ENCODE data around the gene NEGR1. TPM values are rescaled to one million over a fixed set of nuclear protein-coding genes. Genes with fewer than 3 reads are reported as not detected.

The NEGR1 gene
- total and polyA plus RNA-seq, 4 donors: 0.86 to 7.3 (median 2.5) TPM

GRCh38 chr1:72050551-72050950, 231.8 kb downstream of the NEGR1 start:
- H3K4me3 ChIP-seq: no peak overlapping the region

GRCh38 chr1:72037745-72038343, 244.5 kb downstream of the NEGR1 start:
- no peaks in the 10 kb centered on the region for H3K27me3 ChIP-seq (ENCODE audit: control insufficient read depth in 3 of 3, insufficient read depth in 3 of 3, low read length in 2 of 3)
- WGBS, 2 donors: 50 to 56% methylated on average over 3 of the region's 3 CpGs
- peak; percentile 77 for ATAC-seq (ENCODE audit: insufficient read depth, low FRiP score)
- H3K27ac ChIP-seq (ENCODE audit: low read depth in 1 of 2, low read length in 1 of 2): no peak overlapping the region
- TF ChIP-seq, protein P1, sequence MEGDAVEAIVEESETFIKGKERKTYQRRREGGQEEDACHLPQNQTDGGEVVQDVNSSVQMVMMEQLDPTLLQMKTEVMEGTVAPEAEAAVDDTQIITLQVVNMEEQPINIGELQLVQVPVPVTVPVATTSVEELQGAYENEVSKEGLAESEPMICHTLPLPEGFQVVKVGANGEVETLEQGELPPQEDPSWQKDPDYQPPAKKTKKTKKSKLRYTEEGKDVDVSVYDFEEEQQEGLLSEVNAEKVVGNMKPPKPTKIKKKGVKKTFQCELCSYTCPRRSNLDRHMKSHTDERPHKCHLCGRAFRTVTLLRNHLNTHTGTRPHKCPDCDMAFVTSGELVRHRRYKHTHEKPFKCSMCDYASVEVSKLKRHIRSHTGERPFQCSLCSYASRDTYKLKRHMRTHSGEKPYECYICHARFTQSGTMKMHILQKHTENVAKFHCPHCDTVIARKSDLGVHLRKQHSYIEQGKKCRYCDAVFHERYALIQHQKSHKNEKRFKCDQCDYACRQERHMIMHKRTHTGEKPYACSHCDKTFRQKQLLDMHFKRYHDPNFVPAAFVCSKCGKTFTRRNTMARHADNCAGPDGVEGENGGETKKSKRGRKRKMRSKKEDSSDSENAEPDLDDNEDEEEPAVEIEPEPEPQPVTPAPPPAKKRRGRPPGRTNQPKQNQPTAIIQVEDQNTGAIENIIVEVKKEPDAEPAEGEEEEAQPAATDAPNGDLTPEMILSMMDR (IDR thresholded peaks at IDR 0.05; ENCODE audit: control extremely low read depth, extremely low read depth): no peak
- H3K36me3 ChIP-seq (ENCODE audit: control insufficient read depth in 4 of 4, insufficient read depth in 4 of 4, low read length in 4 of 4): no peaks in the 10 kb centered on the region
- H3K4me1 ChIP-seq (ENCODE audit: control insufficient read depth in 5 of 5, insufficient read depth in 5 of 5, low read length in 5 of 5): peaks cover 0 to 7% (median 0%) of the 10 kb centered on the region in 5 donors
- peak in 2 of 3 donors; percentile 17 to 53 for DNase-seq
- no peak overlapping the region for H3K4me3 ChIP-seq
- no peak overlapping the region for H3K9ac ChIP-seq (ENCODE audit: insufficient read depth in 1 of 2, low read length in 2 of 2)
- no peaks in the 10 kb centered on the region for H3K9me3 ChIP-seq (ENCODE audit: control insufficient read depth in 4 of 4, insufficient read depth in 3 of 4, low read length in 3 of 4)

More at GRCh38 chr1:72050551-72050950, 231.8 kb downstream of the NEGR1 start:
- no peaks in the 10 kb centered on the region for H3K27me3 ChIP-seq (ENCODE audit: control insufficient read depth in 3 of 3, insufficient read depth in 3 of 3, low read length in 2 of 3)
- DNase-seq: no peak
- no peak overlapping the region for H3K27ac ChIP-seq (ENCODE audit: low read depth in 1 of 2, low read length in 1 of 2)
- TF ChIP-seq, protein P1 (IDR thresholded peaks at IDR 0.05; ENCODE audit: control extremely low read depth, extremely low read depth): no peak
- H3K4me1 ChIP-seq (ENCODE audit: control insufficient read depth in 5 of 5, insufficient read depth in 5 of 5, low read length in 5 of 5): no peaks in the 10 kb centered on the region
- H3K9ac ChIP-seq (ENCODE audit: insufficient read depth in 1 of 2, low read length in 2 of 2): no peak overlapping the region
- ATAC-seq (ENCODE audit: insufficient read depth, low FRiP score): no peak
- H3K36me3 ChIP-seq (ENCODE audit: control insufficient read depth in 4 of 4, insufficient read depth in 4 of 4, low read length in 4 of 4): no peaks in the 10 kb centered on the region
- H3K9me3 ChIP-seq (ENCODE audit: control insufficient read depth in 4 of 4, insufficient read depth in 3 of 4, low read length in 3 of 4): no peaks in the 10 kb centered on the region

DNA sequence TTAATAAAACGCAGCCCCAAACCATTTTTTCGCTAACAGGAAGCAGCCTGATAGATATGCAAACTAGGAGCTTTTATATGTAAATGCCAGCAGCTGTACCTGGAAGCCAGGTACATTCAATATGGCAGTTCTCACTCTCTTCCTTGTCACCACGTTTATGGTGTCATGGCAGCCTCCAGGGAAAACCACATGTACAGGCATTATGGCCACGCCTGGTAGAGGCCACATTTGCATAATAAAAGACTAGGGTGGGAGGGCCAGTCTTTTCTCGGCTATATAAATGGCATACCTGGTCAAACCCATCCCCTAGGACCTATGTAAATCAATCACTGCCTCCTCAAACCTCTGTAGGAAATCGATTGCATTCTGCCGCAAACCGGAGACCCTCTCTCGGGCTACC, 247.5 kb downstream of the NEGR1 start:
- Histone ChIP-seq H3K36me3 (ENCODE audit: control insufficient read depth in 4 of 4, insufficient read depth in 4 of 4, low read length in 4 of 4) (no peaks in the 10 kb centered on the region), H3K27me3 (ENCODE audit: control insufficient read depth in 3 of 3, insufficient read depth in 3 of 3, low read length in 2 of 3) (no peaks in the 10 kb centered on the region), H3K27ac (ENCODE audit: low read depth in 1 of 2, low read length in 1 of 2) (no peak overlapping the region), H3K9me3 (ENCODE audit: control insufficient read depth in 4 of 4, insufficient read depth in 3 of 4, low read length in 3 of 4) (no peaks in the 10 kb centered on the region), H3K9ac (ENCODE audit: insufficient read depth in 1 of 2, low read length in 2 of 2) (no peak overlapping the region), H3K4me3 (no peak overlapping the region), H3K4me1 (ENCODE audit: control insufficient read depth in 5 of 5, insufficient read depth in 5 of 5, low read length in 5 of 5) (peaks cover 0 to 4% (median 0%) of the 10 kb centered on the region in 5 donors)
- DNase-seq (no peak), ATAC-seq (ENCODE audit: insufficient read depth, low FRiP score) (no peak)
- TF ChIP-seq, protein P1 (IDR thresholded peaks at IDR 0.05; ENCODE audit: control extremely low read depth, extremely low read depth): no peak
- WGBS, 2 donors: 88 to 94% methylated on average over 9 of the region's 9 CpGs

Measured in lung (tissue), 12 donors.